ENCODE data around the gene DDX6.
"Not testable (repeated sequence)": the region's sequence is repeated elsewhere in the genome, so short reads cannot be mapped to it uniquely, and the experiment has no call there.

DDX6 gene

DNA sequence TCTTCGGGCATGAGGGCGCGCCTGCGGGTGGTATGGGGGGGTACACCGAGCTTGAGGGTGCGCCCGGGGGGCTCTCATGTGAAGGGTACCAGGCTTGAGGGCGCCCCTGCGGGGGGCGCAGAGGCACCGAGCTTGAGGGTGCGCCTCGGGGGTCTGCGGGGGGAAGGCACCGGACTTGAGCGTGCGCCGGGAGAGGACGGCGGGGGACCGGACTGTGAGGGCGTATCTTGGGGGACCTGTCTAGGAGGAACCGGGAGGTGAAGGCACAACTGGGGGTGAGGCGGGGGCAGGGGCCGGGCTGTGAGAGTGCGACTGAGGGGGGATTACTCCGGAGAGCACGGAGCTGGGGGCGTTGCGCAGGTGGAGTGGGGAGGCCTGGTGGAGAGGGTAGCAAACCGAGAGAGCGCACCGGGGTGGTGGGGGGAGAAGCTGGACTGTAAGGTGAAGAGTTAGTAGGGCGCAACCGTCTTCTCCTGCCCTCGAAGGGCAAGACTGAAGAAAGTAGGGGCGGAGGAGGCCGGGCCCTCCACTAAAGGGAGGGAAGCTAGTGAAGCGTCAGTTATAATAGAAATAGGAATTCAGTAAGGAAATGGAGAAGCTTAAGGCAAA is 1.1 kb upstream of the DDX6 start:
- peak; percentile 39 for DNase-seq (ENCODE audit: low read depth, low spot score)

GRCh38 chr11:118790357-118791110 is 430 bp downstream of the DDX6 start:
- peak; percentile 79 for DNase-seq (ENCODE audit: low read depth, low spot score)

DNA sequence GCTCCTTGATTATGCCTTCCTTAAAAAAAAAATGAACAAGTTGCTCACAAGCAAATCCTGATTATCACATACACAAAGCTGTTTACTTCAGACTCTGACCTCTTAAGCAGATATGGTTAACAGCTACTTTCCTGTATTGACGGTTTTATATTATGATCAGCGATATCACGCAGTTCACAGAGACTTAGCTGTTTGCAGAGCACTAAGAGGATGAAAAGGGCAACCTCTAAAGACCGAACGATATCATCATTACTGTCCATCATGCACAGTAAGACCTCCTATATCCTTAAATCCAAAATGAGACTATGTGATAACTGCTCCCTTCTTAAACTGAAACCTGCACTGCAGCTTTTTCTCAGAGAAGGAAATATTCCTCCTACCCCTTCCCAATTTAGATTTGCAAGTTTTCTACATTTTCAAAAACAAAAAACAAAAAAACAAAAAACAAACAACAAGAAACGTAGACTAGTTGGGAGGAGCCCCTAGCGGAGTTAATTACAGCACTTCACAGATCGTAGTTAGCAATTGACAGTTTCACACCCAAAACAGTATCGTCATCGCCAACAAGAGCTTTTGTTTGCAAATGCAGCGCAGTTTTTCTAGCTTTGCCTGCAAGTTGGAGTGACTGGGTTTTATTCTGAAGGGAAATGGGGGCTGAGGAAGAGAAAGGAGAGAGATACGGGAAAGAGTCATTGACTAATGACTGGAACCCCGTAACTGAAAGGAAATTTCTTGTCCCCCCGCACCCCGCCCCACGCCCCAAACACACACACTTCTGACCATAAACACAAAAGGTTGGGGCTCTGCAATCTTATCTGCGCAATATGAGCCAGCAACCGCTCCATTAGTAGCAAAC is 1.2 kb downstream of the DDX6 start:
- peak; percentile 53 for DNase-seq (ENCODE audit: low read depth, low spot score)

GRCh38 chr11:118786657-118787056 is 4.3 kb downstream of the DDX6 start:
- DNase-seq (ENCODE audit: low read depth, low spot score): no peak

GRCh38 chr11:118785362-118785761 is 5.6 kb downstream of the DDX6 start:
- no peak for DNase-seq (ENCODE audit: low read depth, low spot score)

- no peak for DNase-seq (ENCODE audit: low read depth, low spot score)
Observed at GRCh38 chr11:118783724-118784495, 7.1 kb downstream of the DDX6 start.

DNA sequence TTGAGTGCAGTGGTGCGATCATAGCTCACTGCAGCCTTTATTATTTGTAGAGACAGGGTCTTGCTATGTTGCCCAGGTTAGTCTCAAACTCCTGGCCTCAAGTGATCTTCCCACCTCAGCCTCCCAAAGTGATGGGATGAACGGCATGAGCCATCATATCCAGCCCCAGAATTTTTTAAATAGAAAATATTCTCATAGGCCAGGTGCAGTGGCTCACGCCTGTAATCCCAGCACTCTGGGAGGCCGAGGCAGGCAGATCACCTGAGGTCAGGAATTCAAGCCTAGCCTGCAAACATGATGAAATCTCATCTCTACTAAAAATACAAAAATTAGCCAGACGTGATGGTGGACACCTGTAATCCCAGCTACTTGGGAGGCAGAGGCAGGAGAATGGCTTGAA is 7.6 kb downstream of the DDX6 start:
- not testable (repeated sequence) for DNase-seq (ENCODE audit: low read depth, low spot score)

GRCh38 chr11:118778898-118779297 is 12.1 kb downstream of the DDX6 start:
- no peak for DNase-seq (ENCODE audit: low read depth, low spot score)

GRCh38 chr11:118774032-118774431 is 16.9 kb downstream of the DDX6 start:
- DNase-seq (ENCODE audit: low read depth, low spot score): no peak

- no peak for DNase-seq (ENCODE audit: low read depth, low spot score)
Observed at GRCh38 chr11:118771547-118772288, 19.2 kb downstream of the DDX6 start.

- DNase-seq (ENCODE audit: low read depth, low spot score): no peak
Observed at GRCh38 chr11:118768690-118769089, 22.3 kb downstream of the DDX6 start.

DNA sequence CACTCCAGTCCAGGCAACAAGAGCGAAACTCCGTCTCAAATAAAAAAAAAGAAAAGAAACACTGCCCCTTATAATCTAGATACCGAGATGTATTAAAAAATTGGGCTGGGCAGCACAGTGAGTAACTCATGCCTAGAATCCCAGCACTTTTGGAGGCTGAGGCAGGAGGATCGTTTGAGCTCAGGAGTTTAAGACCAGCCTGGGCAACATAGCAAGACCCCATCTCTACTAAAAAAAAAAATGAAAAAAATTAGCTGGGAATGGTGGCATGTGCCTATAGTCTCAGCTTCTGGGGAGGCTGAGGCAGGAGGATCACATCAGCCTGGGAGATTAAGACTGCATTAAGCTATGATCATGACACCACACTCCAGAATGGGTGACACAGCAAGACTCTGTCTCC is 24.9 kb downstream of the DDX6 start:
- DNase-seq (ENCODE audit: low read depth, low spot score): no peak

DNA sequence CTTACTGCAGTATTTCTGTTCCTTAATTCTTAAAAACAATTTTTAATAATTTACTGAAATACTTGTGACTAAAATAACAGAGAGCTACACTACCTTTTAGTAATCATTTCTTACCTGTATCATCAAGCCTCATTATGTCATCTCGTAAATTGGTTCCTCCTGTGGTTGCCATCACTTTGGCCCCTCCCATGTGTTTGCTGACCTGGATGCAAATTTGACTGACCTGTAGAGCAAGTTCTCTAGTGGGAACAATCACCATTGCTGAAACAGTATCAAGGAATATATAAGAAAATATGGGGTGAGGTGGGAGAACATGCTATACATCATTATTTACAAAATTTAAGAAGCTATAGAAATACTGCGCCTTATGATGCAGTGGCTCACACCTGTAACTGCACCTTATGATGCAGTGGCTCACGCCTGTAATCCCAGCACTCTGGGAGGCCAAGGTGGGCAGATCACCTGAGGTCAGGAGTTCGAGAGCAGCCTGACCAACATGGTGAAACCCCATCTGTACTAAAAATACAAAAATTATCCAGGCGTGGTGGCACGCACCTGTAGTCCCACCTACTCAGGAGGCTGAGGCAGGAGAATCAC is 25.8 kb downstream of the DDX6 start:
- not testable (repeated sequence) for DNase-seq (ENCODE audit: low read depth, low spot score)

GRCh38 chr11:118763041-118763440 is 27.9 kb downstream of the DDX6 start:
- DNase-seq (ENCODE audit: low read depth, low spot score): no peak

DNA sequence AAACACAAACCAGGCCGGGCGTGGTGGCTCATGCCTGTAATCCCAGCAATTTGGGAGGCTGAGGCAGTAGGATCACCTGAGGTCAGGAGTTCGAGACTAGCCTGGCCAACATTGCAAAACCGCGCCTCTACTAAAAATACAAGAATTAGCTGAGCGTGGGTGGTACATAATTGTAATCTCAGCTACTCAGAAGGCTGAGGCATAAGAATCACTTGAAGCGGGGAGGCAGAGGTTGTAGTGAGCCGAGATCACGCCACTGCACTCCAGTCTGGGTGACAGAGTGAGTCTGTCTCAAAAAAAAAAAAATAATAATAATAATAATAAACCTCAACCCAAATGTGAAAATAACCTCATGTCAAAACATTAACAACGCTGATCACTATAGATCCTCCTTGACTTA is 29.0 kb downstream of the DDX6 start:
- DNase-seq (ENCODE audit: low read depth, low spot score): not testable (repeated sequence)

DNA sequence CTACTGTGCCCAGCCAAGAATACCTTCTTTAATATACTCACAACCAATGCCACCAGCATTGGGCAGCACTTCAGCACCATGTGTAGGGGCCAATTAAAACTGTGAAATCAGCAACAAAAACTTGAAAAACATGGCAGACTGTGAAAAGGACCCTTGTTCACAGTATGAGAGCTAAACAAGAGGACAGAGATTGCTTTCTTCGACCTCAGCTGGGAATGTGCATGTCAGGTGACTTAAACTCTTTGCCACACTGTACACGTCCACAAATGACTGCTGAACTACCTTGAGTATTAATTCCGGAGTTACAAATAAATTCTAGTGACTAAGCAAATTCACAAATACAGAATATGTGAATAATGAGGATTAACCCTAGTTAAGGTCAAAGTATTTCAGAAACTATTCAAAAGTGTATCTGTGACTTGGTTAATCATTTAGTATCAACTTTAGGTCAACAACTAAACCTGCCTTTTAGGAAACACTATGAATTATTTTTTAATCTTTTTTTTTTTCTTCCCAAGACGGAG is 33.0 kb downstream of the DDX6 start:
- no peak for DNase-seq (ENCODE audit: low read depth, low spot score)

DNA sequence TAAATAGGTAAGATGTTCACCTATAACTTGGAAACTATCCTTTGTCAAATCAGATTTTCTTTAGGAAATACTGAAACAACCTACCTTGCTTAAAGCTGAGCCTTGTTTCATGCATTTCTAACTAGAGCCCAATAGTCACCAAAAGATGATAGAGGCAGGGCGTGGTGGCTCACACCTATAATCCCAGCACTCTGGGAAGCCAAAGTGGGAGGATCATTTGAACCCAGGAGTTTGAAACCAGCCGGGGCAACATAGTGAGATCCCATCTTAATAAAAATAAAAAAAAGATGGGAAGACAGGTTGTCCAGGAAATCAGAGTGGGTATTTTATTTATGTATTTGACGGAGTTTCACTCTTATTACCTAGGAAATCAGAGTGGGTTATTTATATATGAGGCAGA is 38.3 kb downstream of the DDX6 start:
- DNase-seq (ENCODE audit: low read depth, low spot score): no peak

DNA sequence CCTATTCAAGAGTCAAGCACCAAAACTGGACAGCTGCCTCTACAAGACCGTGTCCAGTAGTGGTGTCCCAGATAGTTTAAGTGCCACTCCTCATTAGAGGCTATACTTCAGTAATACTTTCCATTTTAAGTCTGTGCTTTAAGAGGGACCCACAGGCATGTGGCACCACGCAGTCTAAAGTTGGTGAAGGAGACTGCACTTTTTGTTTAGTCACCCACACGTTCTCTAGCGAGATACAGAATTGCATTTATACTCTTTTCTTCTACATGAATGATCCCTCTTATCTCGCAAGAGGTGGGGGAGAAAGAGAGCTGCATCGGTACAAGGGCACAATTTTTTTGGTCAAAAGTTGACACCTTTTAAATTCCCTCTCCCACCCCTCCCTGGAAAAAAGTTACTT is 41.5 kb downstream of the DDX6 start:
- DNase-seq (ENCODE audit: low read depth, low spot score): no peak

DNA sequence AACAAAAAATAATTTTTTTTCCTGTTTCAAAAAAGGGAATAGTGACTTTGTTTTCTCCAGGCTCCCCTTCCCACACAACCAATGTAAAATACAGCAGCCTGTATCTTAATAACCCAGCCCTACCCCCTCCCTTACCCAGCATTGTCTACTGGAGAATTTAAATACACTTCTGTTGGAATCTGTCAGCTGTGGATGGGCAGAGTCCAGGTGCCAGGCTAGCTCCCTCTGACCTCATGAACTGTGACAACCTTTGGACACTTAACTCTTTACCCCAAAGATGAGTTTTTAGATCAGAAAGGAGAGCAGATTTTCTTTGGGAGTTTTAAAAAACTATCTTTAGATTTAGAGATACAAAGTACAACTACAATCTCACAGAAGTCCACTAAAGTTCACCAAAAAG is 42.9 kb downstream of the DDX6 start:
- no peak for DNase-seq (ENCODE audit: low read depth, low spot score)

DNA sequence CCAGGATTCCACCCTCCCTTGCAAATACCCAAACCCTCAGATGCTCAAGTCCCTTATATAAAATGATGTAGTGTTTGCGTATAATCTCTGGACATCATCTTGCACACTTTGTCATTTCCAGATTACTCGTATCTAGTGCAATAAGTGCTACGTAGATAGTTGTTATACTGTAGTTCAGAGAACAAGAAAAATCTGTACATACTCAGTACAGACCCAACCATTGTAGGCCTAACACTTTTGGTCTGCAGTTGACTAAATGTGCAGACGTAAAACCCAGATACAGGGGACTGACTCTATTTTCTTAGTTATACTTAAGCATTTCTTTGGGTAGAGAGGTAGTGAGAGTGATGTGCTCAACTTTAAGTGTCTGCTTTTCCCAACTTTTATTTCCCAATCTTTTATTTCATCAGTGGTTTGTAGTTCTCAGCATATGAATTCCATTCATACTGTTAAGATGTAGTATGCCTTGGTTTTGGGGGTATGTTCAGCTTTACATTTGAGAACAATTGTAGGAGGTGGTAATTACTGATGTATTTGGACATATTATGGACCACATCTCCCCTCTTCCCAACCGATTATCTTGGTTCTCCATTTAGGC is 43.9 kb downstream of the DDX6 start:
- DNase-seq (ENCODE audit: low read depth, low spot score): no peak
